Cardiac muscle cell (in vitro differentiated cells and primary cell): ENCODE data around the gene MMRN1. TPM values are rescaled to one million over a fixed set of nuclear protein-coding genes. Genes with fewer than 3 reads are reported as not detected.

Experiments used
- DNase-seq, 2 donors: peaks; one replicate each; pipeline versions ENCODE4 v3.0.0 to v3.0.0-alpha.2; 2010 to 2017; ENCODE audit warnings: low read depth in 1 of 2, low spot score in 1 of 2
- H3K27ac ChIP-seq: fragments of 200-600 bp; sonication (generic); 2 replicates; pipeline ENCODE4 v1.5.1; 2016
- H3K27me3 ChIP-seq: fragments of 200-600 bp; sonication (generic); 2 replicates; pipeline ENCODE4 v1.6.0; 2016; ENCODE audit warnings: control low read depth
- H3K36me3 ChIP-seq: fragments of 200-600 bp; sonication (generic); 2 replicates; pipeline ENCODE4 v1.5.1; 2016; ENCODE audit warnings: control low read depth
- H3K4me1 ChIP-seq: fragments of 200-600 bp; sonication (generic); 2 replicates; pipeline ENCODE4 v1.8.1; 2017; ENCODE audit warnings: low read depth, mild to moderate bottlenecking, mixed run types
- H3K4me3 ChIP-seq: fragments of 200-600 bp; sonication (generic); 2 replicates; pipeline ENCODE4 v1.5.1; 2016; ENCODE audit warnings: mild to moderate bottlenecking
- H3K9me3 ChIP-seq: fragments of 200-600 bp; sonication (generic); 2 replicates; pipeline ENCODE4 v1.5.1; 2017; ENCODE audit warnings: low read depth, mild to moderate bottlenecking, control low read depth
- CTCF ChIP-seq: IDR thresholded peaks from 2 replicates; pipeline ENCODE4 v1.5.1; 2012; ENCODE audit warnings: low read depth, mild to moderate bottlenecking, low read length
- polyA plus RNA-seq: library from polyadenylated mRNA; unstranded; fragments of >200 nt; fragmentation: Nextera tagmentation; extraction: Ambion mirVana; gene quantifications from 2 replicates; pipeline ENCODE4 v1.2.1, GENCODE V29; 2016
- total RNA-seq: library from RNA; depleted of rRNA; stranded (reverse); fragments of >200 nt; gene quantifications from 2 replicates; pipeline ENCODE4 v1.2.3, GENCODE V29; 2016

Gene MMRN1
- total and polyA plus RNA-seq, 2 experiments from 2014 or later: 0.27 to 0.83 TPM

- Histone ChIP-seq H3K27me3 (no peaks in the 10 kb centered on the region), H3K4me3 (no peak overlapping the region), H3K4me1 (no peaks in the 10 kb centered on the region), H3K9me3 (no peaks in the 10 kb centered on the region), H3K27ac (no peak overlapping the region), H3K36me3 (no peaks in the 10 kb centered on the region)
- peak in 1 of 2 donors; percentile 12 for DNase-seq
- no peak for TF ChIP-seq CTCF
These were observed 44.9 kb downstream of the MMRN1 start for GRCh38 chr4:89939546-89939945.

GRCh38 chr4:89939994-89940393 is 45.3 kb downstream of the MMRN1 start:
- H3K4me1 ChIP-seq: no peaks in the 10 kb centered on the region
- DNase-seq: peak in 1 of 2 donors; percentile 47
- H3K36me3 ChIP-seq: no peaks in the 10 kb centered on the region
- H3K27ac ChIP-seq: no peak overlapping the region
- no peaks in the 10 kb centered on the region for H3K9me3 ChIP-seq
- no peak for TF ChIP-seq CTCF
- no peak overlapping the region for H3K4me3 ChIP-seq
- no peaks in the 10 kb centered on the region for H3K27me3 ChIP-seq

GRCh38 chr4:89942811-89943210 is 48.2 kb downstream of the MMRN1 start:
- Histone ChIP-seq H3K4me3 (no peak overlapping the region), H3K9me3 (no peaks in the 10 kb centered on the region), H3K36me3 (no peaks in the 10 kb centered on the region), H3K4me1 (no peaks in the 10 kb centered on the region), H3K27me3 (no peaks in the 10 kb centered on the region), H3K27ac (no peak overlapping the region)
- TF ChIP-seq CTCF: no peak
- DNase-seq: no peak

GRCh38 chr4:89949782-89950387 is 55.2 kb downstream of the MMRN1 start:
- peak; percentile 9 for TF ChIP-seq CTCF
- no peak overlapping the region for H3K27ac ChIP-seq
- H3K4me1 ChIP-seq: no peaks in the 10 kb centered on the region
- H3K36me3 ChIP-seq: no peaks in the 10 kb centered on the region
- no peaks in the 10 kb centered on the region for H3K27me3 ChIP-seq
- no peaks in the 10 kb centered on the region for H3K9me3 ChIP-seq
- no peak overlapping the region for H3K4me3 ChIP-seq
- peak in 1 of 2 donors; percentile 4 for DNase-seq

- no peak overlapping the region for H3K27ac ChIP-seq
- no peak overlapping the region for H3K4me3 ChIP-seq
- DNase-seq: no peak
These were observed 57.8 kb downstream of the MMRN1 start for GRCh38 chr4:89952458-89952857.

More at GRCh38 chr4:89952458-89952857, 57.8 kb downstream of the MMRN1 start:
- Histone ChIP-seq H3K4me1 (no peaks in the 10 kb centered on the region), H3K27me3 (no peaks in the 10 kb centered on the region), H3K9me3 (no peaks in the 10 kb centered on the region), H3K36me3 (no peaks in the 10 kb centered on the region)
- no peak for TF ChIP-seq CTCF
